Measurements from ENCODE around the gene KRTAP10-10.

GRCh38 chr21:44684077-44684476 is 46.9 kb downstream of the KRTAP10-10 start:
- TF ChIP-seq KLF16 (IDR thresholded peaks at IDR 0.05) (no peak), L3MBTL2 (IDR thresholded peaks at IDR 0.05) (no peak), ZNF224 (CRISPR knock-in tag; IDR thresholded peaks at IDR 0.05) (no peak), PHF20 (IDR thresholded peaks at IDR 0.05; ENCODE audit: partially characterized antibody) (no peak), SNAPC5 (CRISPR knock-in tag; IDR thresholded peaks at IDR 0.05) (no peak), SP1 (CRISPR knock-in tag; IDR thresholded peaks at IDR 0.05) (no peak), KDM4B (IDR thresholded peaks at IDR 0.05; ENCODE audit: borderline replicate concordance in 2 of 2, low read depth in 1 of 2) (no peak), ZBTB49 (CRISPR knock-in tag; IDR thresholded peaks at IDR 0.05; ENCODE audit: borderline replicate concordance) (no peak), CHD1 (IDR thresholded peaks at IDR 0.05; ENCODE audit: low read length) (no peak), KDM1A (IDR thresholded peaks at IDR 0.05) (no peak), BRF1 (IDR thresholded peaks at IDR 0.05; ENCODE audit: borderline replicate concordance, extremely low read depth, insufficient read length) (no peak)
- TF ChIP-seq, protein P1, sequence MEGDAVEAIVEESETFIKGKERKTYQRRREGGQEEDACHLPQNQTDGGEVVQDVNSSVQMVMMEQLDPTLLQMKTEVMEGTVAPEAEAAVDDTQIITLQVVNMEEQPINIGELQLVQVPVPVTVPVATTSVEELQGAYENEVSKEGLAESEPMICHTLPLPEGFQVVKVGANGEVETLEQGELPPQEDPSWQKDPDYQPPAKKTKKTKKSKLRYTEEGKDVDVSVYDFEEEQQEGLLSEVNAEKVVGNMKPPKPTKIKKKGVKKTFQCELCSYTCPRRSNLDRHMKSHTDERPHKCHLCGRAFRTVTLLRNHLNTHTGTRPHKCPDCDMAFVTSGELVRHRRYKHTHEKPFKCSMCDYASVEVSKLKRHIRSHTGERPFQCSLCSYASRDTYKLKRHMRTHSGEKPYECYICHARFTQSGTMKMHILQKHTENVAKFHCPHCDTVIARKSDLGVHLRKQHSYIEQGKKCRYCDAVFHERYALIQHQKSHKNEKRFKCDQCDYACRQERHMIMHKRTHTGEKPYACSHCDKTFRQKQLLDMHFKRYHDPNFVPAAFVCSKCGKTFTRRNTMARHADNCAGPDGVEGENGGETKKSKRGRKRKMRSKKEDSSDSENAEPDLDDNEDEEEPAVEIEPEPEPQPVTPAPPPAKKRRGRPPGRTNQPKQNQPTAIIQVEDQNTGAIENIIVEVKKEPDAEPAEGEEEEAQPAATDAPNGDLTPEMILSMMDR (IDR thresholded peaks at IDR 0.05 in 2 of 3, conservative IDR thresholded peaks at IDR 0.05 in 1 of 3; ENCODE audit: insufficient read depth in 2 of 3, low read depth in 1 of 3, low read length in 3 of 3) = no peak
- TF ChIP-seq, protein P2, sequence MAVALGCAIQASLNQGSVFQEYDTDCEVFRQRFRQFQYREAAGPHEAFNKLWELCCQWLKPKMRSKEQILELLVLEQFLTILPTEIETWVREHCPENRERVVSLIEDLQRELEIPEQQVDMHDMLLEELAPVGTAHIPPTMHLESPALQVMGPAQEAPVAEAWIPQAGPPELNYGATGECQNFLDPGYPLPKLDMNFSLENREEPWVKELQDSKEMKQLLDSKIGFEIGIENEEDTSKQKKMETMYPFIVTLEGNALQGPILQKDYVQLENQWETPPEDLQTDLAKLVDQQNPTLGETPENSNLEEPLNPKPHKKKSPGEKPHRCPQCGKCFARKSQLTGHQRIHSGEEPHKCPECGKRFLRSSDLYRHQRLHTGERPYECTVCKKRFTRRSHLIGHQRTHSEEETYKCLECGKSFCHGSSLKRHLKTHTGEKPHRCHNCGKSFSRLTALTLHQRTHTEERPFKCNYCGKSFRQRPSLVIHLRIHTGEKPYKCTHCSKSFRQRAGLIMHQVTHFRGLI (CRISPR knock-in tag; IDR thresholded peaks at IDR 0.05) = no peak

Measured in K562 (cell line).